Amniotic stem cell (primary cell): ENCODE measurements around the gene SLC27A1.
"Not testable (repeated sequence)": the region's sequence is repeated elsewhere in the genome, so short reads cannot be mapped to it uniquely, and the experiment has no call there.

Source experiments
- DNase-seq: peaks from one replicate; lab custom pipeline; 2025; lab: John Stamatoyannopoulos, UW

The SLC27A1 gene

DNA sequence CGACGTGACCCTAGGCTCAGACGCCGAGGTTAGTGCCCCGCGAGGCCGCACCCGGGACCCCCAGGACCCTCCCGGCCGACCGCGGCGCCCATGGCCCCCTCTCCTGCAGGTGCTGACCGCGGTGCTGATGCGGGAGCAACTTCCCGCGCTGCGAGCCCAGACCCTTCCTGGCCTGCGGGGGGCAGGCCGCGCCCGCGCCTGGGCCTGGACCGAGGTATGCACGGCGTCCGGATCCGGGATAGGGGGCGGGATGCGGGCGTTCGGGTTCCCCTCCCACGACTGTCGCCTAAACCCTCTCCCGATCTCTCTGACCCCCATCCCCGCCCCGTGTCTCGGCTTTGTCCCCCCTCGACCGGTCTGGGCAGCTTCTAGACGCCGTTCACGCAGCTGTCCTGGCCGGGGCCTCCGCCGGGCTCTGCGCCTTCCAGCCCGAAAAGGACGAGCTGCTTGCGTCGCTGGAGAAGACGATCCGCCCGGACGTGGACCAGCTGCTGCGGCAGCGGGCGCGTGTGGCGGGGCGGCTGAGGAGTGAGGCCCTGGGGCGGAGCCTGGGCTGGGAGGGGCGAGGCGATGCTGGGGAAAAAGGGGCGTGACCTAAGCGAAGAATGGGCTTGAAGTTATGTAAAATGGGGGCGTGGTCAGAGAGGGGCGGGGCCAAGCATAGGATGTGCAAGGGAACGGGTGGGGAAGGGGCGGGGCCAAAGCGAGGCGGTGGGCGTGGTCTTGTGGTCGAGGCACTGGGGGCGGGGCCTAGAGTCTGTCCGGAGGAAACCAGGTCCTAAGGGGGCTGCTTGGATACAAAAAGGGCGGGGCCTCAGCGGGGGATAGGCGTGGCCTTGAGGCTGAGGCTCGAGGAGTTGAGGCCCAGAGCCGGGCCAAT is 69.2 kb downstream of the SLC27A1 start:
- DNase-seq = peak; percentile 54

DNA sequence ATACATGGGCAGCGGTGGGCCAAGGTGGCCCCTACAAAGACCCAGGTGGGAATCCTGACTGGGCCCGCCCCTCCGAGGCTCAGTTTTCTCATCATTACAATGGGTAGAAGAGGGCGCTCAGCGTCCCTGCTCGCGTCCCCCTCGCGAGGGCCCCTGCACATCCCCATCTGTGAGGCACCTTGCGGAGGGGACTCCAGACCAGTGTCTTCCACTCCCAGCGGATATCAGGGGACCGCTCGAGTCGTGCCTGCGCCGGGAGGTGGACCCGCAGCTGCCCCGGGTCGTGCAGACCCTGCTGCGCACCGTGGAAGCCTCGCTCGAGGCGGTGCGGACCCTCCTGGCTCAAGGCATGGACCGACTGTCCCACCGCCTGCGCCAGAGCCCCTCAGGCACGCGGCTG is 69.8 kb downstream of the SLC27A1 start:
- DNase-seq = no peak

DNA sequence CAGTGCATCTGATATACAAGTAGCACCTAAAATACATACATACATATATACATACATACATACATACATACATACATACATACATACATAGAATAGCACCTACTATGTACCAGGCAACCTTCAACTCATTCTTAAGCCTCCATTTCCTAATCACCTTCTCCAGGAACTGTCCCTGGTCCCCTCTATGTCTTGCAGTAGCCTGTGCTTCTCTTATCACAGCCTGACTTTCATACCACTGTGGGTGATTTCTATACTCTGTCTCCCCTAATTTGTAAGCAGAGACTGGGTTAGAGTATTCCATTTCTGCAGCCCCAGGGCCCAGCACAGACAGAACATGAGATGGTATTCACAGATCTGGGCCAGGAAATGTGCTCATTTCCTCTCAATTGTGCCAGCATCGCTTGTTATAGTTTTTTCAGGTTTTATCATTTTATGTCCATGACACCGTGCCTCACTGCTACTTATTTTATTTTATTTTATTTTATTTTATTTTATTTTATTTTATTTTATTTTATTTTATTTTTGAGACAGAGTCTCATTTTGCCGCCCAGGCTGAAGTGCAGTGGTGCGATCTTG is 70.9 kb downstream of the SLC27A1 start:
- no peak for DNase-seq

DNA sequence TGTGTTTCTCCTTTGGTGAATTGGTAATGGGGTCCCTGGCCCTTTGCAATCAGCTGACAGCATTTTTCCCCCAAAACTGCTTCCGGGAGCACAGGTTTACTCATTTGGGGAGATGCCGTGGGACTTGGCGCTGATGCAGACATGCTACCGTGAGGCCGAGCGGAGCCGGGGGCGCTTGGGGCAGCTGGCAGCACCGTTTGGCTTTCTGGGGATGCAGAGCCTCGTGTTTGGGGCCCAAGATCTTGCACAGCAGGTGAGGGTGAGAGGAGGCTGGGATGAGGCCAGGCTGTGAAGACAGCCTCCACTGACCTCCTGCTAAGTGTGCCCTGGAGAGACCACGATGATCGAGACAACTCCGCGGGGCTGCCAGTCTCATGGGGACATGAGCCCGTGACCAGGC is 71.7 kb downstream of the SLC27A1 start:
- DNase-seq = no peak

DNA sequence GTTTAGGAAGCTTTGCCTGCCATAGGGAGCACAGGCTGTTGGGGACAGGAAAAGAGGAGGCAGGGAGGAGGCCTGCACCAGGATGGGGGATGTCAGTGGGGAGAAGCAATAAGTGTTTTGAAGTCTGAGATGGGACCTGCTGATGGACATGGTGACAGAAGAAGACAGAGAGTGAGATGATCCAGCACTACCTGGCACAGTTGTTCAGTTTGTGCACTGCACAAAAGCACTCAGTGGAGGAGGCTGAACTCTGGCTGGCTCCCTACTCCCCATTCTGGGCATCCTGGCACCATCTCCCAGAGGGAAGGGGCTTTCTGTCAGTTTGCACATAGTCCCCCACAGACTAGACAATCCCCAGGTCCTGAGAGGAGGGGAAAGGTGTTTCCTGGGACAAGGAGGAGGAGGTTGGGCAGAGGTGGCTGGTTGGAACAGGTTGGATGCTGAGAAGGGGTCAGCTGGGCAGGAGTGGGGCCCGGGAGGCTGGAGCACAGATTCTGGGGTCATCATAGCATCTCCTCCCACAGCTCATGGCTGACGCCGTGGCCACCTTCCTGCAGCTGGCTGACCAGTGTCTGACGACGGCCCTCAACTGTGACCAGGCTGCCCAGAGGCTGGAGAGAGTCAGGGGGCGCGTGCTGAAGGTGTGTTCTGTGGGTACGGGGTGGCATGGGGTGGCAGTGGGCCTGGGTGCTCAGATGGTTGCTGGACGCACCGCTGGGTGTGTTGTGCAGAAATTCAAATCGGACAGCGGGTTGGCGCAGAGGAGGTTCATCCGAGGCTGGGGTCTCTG is 72.7 kb downstream of the SLC27A1 start:
- DNase-seq = no peak

DNA sequence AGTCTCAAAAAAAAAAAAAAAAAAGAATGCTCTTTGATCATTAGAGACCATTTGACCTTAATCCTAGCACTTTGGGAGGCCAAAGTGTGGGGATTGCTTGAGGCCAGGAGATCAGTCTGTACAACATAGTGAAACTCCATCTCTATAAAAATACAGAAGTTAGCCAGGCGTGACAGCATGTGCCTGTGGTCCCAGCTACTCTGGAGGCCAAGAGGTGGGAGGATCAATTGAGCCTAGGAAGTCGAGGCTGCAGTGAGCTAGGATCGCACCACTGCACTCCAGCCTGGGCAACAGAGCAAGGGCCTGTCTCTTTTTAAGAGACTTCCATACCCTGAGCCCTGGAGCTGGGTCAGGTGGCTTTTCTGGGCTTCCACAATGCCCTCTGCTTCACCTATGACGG is 73.7 kb downstream of the SLC27A1 start:
- DNase-seq = no peak

DNA sequence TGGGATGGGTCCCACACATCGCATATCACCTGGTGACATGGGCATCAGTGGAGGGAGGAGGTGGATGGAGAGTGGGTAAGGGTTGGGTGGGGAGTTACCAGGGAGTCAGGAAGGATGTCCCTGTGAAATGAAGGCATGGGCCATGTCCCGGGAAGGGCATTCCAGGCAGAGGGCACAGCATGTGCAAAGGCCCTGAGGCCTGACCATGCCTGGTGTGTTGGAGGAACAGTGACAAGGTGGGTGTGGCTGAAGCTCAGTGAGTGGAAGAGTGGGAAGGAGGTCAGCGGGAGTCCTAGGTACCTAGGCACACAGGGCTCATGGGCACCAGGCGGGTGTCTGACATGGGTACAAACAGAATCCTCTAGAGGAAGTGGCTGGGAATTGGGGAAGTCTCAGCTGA is 74.1 kb downstream of the SLC27A1 start:
- DNase-seq = no peak

DNA sequence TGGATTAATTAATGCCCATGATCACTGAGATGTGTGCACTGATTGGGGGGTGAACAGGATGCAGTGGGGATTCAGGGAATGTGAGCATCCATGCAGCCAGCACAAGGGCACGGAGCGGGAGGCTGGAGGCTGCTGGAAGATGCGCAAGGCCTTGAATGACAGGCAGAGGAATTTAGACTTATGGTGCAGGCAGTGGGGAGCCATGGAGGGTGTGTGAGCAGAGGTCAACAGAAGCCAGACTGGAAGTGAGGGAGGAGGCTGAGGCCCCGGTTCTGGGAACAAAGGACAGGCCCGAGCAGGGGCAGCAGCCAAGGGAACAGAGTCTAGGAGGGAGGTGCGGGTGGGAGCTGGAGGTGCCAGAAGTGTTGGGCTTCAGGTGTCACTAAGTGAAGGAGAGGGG is 77.8 kb downstream of the SLC27A1 start:
- no peak for DNase-seq

DNA sequence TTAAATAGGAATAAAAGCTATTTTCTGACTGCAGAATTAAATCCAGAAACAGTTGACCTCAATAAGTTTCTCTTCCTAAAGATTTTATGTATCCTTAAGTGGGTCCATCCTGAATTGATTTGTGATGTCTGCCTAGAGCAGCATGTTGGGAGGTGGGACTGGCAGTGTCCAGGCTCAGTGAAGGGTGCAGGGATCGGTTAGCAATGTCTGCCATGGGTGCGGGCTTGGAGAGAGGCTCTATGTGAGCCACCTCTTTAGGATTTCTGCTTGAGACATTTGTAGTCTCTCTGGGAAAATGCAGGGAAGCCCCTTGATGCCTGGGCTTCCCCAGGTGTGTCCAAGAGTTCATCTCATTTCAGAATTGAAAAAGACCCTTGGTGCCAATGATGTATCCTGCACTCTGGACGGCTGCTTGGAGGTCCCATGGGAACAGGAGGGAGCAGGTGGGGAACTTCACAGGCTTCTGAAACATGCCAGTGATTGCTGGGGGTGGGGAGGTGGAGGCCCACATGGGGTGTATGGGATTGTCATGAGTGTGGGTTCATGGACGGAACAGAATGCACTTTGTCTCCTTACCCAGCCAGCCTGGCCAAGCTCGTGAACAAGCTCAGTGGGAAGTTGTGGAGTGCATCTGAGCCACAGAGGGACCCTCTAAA is 78.9 kb downstream of the SLC27A1 start:
- no peak for DNase-seq

DNA sequence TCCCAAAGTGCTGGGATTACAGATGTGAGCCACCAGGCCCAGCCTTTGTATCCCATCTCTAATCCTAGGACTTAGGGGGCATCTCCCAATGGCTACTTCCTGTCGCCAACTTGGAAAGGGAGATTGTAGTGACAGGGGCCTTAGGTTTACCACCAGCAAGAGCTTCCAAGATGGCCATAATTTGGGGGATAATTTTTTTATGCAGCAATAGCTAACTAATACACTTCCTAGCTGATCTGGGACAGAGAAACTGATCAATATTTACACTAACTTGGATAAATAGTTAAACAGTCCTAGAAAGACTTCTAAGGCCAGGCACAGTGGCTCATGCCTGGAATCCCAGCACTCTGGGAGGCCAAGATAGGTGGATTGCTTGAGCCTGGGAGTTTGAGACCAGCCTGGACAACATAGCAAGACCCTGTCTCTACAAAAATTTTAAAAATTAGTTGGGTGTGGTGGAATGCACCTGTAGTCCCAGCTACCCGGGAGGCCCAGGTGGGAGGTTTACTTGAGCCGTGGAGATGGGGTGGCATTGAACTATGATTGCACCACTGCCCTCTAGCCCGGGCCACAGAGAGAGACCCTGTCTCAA is 79.8 kb downstream of the SLC27A1 start:
- no peak for DNase-seq

DNA sequence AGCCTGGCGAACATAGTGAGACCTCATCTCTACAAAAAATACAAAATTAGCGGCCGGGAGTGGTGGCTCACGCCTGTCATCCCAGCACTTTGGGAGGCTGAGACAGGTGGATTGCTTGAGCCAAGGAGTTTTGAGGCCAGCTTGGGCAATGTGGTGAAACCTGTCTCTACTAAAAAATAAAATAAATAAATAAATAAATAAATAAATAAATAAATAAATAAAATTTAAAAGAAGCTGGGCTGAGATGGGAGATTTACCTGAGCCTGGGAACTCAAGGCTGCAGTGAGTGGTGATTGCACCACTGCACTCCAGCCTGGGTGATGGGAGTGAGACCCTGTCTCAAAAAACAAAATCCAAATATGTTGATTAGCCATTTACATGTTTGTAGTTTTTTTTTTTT is 82.4 kb downstream of the SLC27A1 start:
- not testable (repeated sequence) for DNase-seq

DNA sequence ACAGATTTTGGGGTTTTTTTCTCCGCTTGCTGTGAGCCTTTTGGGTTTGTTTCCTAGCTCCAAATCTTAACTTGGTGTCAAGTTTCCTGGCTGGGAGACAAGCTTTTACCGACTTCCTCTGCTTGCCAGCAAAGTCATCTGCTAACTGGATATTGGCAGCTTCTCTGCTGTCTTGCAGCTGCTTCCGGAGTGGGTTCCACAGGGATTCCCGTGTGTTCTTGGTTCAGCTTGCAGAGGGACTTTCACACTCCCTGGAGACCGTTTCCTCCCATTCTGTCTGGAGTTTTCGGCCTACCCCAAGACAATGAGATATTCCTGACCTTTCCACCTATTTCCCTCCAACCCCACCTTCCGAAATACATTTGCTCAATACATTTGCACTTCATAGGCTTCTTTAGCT is 82.9 kb downstream of the SLC27A1 start:
- peak; percentile 42 for DNase-seq

DNA sequence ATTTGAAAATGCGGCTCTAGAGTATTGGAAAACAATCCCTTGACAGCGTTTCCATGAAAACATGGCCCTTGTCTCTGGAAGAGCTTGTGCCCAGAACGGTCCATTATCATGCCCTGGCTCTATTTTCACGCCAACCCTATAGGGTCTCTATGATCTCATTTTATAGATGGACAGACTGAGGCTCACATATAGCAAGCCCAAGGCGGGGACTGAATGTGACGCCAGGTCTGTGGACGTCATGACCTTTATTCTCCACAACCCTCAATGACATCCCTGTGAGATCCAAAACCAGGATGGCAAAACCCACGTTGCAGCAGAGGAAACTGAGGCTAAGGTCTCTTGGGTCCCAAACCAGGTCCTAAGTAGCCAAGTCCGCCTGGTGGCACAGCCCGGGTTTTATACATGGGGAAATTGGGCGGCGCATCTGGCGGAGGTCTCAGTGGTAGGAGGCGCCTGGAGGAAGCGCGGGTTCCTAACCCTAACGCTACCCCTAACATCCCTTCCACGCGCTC is 84.7 kb downstream of the SLC27A1 start:
- no peak for DNase-seq

DNA sequence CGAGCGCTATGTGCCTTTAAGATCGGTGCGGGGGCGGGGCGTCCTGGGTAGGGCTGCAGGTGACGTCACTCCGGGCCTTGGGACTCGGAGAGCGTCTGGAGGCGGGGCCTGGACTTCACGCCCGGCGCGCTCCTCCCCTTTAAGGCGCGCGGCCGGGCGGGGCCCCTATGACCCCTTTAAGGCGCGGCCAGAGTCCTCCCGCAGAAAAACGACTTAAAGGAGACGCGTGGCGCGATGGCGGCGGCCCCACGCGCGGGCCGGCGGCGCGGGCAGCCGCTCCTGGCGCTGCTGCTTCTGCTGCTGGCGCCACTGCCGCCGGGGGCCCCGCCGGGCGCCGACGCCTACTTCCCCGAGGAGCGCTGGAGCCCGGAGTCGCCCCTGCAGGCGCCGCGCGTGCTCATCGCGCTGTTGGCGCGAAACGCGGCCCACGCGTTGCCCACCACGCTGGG is 85.2 kb downstream of the SLC27A1 start, which contains the start of gene COLGALT1:
Gene COLGALT1, plus strand, starts transcription at position 170 of the 449 bp plus-strand sequence. Its CDS starts 65 bp downstream, at position 235.
- DNase-seq = peak; percentile 96
